Fibroblast of pulmonary artery (primary cell): Measurements from ENCODE around the gene SCMH1.

Source experiments
- DNase-seq: peaks from one replicate; pipeline ENCODE4 v3.0.0-alpha.2; 2010; ENCODE audit warnings: low read depth
- H3K4me3 ChIP-seq: replicated peaks from 2 replicates; pipeline ENCODE4 v1.5.1; 2011; ENCODE audit warnings: low read depth, mild to moderate bottlenecking, control low read depth, low read length, moderate library complexity
- CTCF ChIP-seq: IDR thresholded peaks from 2 replicates; pipeline ENCODE4 v1.5.1; 2011; ENCODE audit warnings: mild to moderate bottlenecking, control low read depth, low read length, inconsistent platforms; ENCODE audit errors: missing control alignments

The SCMH1 gene

GRCh38 chr1:40984531-40984930 is 257.6 kb downstream of the SCMH1 start:
- DNase-seq = no peak
- H3K4me3 ChIP-seq = no peak overlapping the region
- TF ChIP-seq CTCF = no peak

DNA sequence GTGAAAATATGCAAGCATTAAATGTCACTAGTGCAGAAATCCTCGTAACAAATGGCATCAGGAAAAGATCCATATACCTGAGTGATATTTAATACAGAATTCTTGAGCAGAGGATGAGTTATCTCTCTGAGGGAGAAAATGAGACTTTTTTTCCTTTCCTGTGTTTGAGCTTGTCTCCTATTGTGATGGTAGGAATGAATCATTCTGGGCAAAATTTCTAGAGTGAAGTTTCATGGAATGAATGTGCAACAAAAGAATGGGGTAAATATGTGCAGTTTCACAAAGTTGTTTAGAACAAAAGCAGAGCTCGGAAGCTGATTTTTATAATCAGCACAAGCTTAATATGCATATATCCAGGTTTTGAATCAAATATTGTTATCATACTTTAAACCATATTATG is 258.0 kb downstream of the SCMH1 start:
- DNase-seq = peak; percentile 61
- TF ChIP-seq CTCF = no peak
- no peak overlapping the region for H3K4me3 ChIP-seq

DNA sequence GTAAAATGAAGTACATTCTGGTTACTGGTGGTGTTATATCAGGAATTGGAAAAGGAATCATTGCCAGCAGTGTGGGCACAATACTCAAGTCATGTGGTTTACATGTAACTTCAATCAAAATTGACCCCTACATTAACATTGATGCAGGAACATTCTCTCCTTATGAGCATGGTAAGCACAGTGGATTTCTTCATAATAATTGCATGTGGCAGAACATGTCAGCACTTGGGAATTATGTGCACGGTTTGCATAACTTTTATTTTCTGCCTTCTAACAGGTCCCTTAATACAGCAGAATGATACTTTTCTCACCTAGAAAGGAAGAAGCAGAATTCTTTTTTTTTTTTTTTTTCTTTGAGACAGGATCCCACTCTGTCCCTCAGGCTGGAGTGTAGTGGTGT is 258.8 kb downstream of the SCMH1 start:
- TF ChIP-seq CTCF = no peak
- DNase-seq = no peak
- no peak overlapping the region for H3K4me3 ChIP-seq

GRCh38 chr1:40982721-40983120 is 259.4 kb downstream of the SCMH1 start:
- TF ChIP-seq CTCF = no peak
- no peak for DNase-seq
- no peak overlapping the region for H3K4me3 ChIP-seq

GRCh38 chr1:40981691-40982448 is 260.2 kb downstream of the SCMH1 start:
- TF ChIP-seq CTCF = no peak

GRCh38 chr1:40980453-40981121 is 261.5 kb downstream of the SCMH1 start:
- DNase-seq = no peak

More at GRCh38 chr1:40981691-40982448, 260.2 kb downstream of the SCMH1 start:
- peak overlapping the region; percentile 63 for H3K4me3 ChIP-seq
- peak; percentile 31 for DNase-seq

More at GRCh38 chr1:40980453-40981121, 261.5 kb downstream of the SCMH1 start:
- H3K4me3 ChIP-seq = peak overlapping the region; percentile 63
- no peak for TF ChIP-seq CTCF
